OCI-LY3 (cell line): ENCODE measurements around the gene FOXRED1.

Experiments used
- H2AFZ ChIP-seq: fragments of 200-600, 300-600 bp; shearing (Covaris generic); 2 replicates; pipeline ENCODE4 v1.6.0; 2014; ENCODE audit warnings: antibody characterized with exemption, low read depth, low read length
- H3K27ac ChIP-seq: fragments of 200-600, 300-600 bp; sonication (generic); 2 replicates; pipeline ENCODE4 v1.5.1; 2014; ENCODE audit warnings: mild to moderate bottlenecking, low read length, moderate library complexity, mixed read lengths
- H3K27me3 ChIP-seq: fragments of 200-600, 300-600 bp; sonication (generic); 2 replicates; pipeline ENCODE4 v1.6.1; 2014; ENCODE audit warnings: low read depth, low read length, mixed read lengths
- H3K36me3 ChIP-seq: fragments of 200-600, 300-600 bp; sonication (generic); replicated peaks from 2 replicates; pipeline ENCODE3; 2014; ENCODE audit warnings: low read depth, low read length, mixed read lengths
- H3K4me1 ChIP-seq: fragments of 300-600, 200-600 bp; sonication (generic); 2 replicates; pipeline ENCODE4 v1.6.1; 2014; ENCODE audit warnings: low read length, mixed read lengths
- H3K4me2 ChIP-seq: fragments of 200-600, 300-600 bp; sonication (generic); 2 replicates; pipeline ENCODE4 v1.6.1; 2014; ENCODE audit warnings: low read length, mixed read lengths
- H3K4me3 ChIP-seq: fragments of 300-600, 200-600 bp; sonication (generic); 2 replicates; pipeline ENCODE4 v1.5.1; 2014; ENCODE audit warnings: antibody characterized with exemption, mild to moderate bottlenecking, low read length, moderate library complexity
- H3K79me2 ChIP-seq: fragments of 300-600, 200-600 bp; shearing (Covaris generic); 2 replicates; pipeline ENCODE4 v1.6.1; 2014; ENCODE audit warnings: mild to moderate bottlenecking, low read length, mixed read lengths
- H3K9ac ChIP-seq: fragments of 300-600, 200-600 bp; shearing (Covaris generic); 2 replicates; pipeline ENCODE4 v1.6.0; 2014; ENCODE audit warnings: mild to moderate bottlenecking, low read length, moderate library complexity
- H3K9me3 ChIP-seq: fragments of 200-600, 300-600 bp; shearing (Covaris generic); 2 replicates; pipeline ENCODE4 v1.6.1; 2014; ENCODE audit warnings: low read length, mixed read lengths; ENCODE audit not compliant: insufficient read depth
- H4K20me1 ChIP-seq: fragments of 200-600, 300-600 bp; sonication (generic); 2 replicates; pipeline ENCODE4 v1.6.1; 2016; ENCODE audit warnings: low read length, mixed read lengths; ENCODE audit not compliant: insufficient read depth
- EZH2phosphoT487 ChIP-seq: fragments of 200-600 bp; shearing (Covaris generic); IDR thresholded peaks from 2 replicates; pipeline ENCODE4 v1.6.1; 2018; ENCODE audit warnings: antibody characterized with exemption, mixed run types, low read depth
- TF ChIP-seq, protein P1 (sequence below): fragments of 200-600, 300-600 bp; sonication (generic); IDR thresholded peaks from 2 replicates; pipeline ENCODE4 v1.5.1; 2014; ENCODE audit warnings: antibody characterized with exemption, low read length, low read depth

The FOXRED1 gene

GRCh38 chr11:126322996-126323395 is 54.0 kb downstream of the FOXRED1 start:
- peaks cover 37% of the 10 kb centered on the region for H3K79me2 ChIP-seq
- H2AFZ ChIP-seq: no peak overlapping the region
- no peak overlapping the region for H3K9ac ChIP-seq
- TF ChIP-seq EZH2phosphoT487: no peak
- TF ChIP-seq, protein P1, sequence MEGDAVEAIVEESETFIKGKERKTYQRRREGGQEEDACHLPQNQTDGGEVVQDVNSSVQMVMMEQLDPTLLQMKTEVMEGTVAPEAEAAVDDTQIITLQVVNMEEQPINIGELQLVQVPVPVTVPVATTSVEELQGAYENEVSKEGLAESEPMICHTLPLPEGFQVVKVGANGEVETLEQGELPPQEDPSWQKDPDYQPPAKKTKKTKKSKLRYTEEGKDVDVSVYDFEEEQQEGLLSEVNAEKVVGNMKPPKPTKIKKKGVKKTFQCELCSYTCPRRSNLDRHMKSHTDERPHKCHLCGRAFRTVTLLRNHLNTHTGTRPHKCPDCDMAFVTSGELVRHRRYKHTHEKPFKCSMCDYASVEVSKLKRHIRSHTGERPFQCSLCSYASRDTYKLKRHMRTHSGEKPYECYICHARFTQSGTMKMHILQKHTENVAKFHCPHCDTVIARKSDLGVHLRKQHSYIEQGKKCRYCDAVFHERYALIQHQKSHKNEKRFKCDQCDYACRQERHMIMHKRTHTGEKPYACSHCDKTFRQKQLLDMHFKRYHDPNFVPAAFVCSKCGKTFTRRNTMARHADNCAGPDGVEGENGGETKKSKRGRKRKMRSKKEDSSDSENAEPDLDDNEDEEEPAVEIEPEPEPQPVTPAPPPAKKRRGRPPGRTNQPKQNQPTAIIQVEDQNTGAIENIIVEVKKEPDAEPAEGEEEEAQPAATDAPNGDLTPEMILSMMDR: no peak
- no peak overlapping the region for H3K4me3 ChIP-seq
- H4K20me1 ChIP-seq: peaks cover 18% of the 10 kb centered on the region; the same call in 1 of the 2 replicates
- H3K9me3 ChIP-seq: no peaks in the 10 kb centered on the region
- H3K4me2 ChIP-seq: no peak overlapping the region
- H3K27me3 ChIP-seq: no peaks in the 10 kb centered on the region
- no peak overlapping the region for H3K27ac ChIP-seq
- H3K4me1 ChIP-seq: peaks cover 14% of the 10 kb centered on the region
- peaks cover 15% of the 10 kb centered on the region for H3K36me3 ChIP-seq

DNA sequence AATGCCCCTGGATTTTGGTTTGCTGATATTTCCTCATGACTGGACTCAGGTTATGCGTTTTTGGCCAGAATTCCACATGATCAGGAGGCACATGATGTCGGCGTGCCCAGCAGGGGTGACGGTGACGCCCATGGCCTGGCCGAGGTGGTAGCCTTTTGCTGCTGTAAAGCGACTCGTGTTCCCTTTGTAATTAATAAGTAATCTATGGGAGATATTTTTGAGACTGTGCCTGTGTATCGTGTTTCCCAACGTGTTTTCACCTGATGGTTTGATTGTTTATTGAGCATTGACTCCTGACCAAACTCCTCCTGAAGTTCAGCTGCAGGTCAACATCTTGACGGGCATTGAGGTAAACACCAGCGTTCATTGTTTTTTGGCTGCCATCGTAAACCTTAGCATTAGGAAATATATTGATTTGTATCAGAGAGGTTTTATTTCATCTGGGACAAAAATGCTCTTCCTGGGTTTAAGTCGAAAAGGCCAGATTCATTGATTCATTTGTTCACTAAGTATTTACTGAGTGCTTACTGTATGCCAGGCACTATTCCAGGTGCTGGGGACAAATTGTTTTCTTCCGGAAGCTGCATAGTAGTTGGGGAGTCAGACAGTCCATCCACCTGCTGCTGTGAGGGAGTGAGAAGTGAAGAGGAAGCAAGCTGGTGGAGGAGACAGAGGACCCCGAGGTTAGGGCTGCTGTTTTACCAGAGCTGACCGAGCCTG is 58.5 kb downstream of the FOXRED1 start:
- H3K36me3 ChIP-seq: peaks cover 15% of the 10 kb centered on the region
- H3K9ac ChIP-seq: no peak overlapping the region
- no peaks in the 10 kb centered on the region for H3K27me3 ChIP-seq
- H3K4me1 ChIP-seq: no peaks in the 10 kb centered on the region
- H4K20me1 ChIP-seq: peaks cover 4% of the 10 kb centered on the region; the same call in 1 of the 2 replicates
- H3K79me2 ChIP-seq: peaks cover 19% of the 10 kb centered on the region; the same call in 1 of the 2 replicates
- no peak overlapping the region for H3K4me3 ChIP-seq
- no peak overlapping the region for H3K4me2 ChIP-seq
- TF ChIP-seq, protein P1: no peak
- TF ChIP-seq EZH2phosphoT487: no peak
- H3K27ac ChIP-seq: no peak overlapping the region
- H3K9me3 ChIP-seq: no peaks in the 10 kb centered on the region
- no peak overlapping the region for H2AFZ ChIP-seq
